ENCODE results near the gene IFIT1B. TPM values are rescaled to one million over a fixed set of nuclear protein-coding genes. Genes with fewer than 3 reads are reported as not detected.

The IFIT1B gene
- total RNA-seq, 1 experiment from 2014 or later, result not detected

DNA sequence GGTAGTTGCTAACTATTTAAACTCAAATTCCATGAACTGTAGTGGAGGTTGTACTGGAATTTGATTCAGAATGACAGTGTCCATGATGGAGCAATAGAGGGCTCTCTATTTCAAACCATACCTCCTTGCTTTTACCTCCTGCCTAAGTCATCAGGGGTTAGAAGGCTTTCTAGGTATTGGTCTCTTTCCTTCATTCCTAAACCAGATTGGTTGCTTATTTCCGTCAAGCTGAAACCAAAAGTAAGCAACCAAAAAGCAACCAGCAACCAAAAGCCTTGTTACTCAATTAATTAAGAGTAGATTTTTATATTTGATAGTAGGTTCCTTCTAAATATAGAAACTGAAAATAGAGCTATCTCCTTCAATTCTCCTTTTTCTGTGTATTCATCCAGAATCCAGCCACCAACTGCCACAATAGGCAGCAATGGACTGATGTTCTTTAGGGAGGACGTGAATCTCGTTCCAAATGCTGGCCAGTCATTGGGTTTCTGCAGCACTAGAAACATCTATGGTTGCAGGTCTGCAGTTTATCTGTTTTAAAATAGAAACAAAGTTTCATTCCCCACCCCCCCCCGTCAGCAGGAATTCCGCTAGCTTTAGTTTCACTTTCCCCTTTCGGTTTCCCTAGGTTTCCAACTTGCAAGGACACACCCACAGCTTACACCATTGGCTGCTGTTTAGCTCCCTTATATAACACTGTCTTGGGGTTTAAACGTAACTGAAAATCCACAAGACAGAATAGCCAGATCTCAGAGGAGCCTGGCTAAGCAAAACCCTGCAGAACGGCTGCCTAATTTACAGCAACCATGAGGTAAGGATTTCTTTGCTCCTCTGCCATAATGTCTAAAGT, 14.3 kb downstream of the IFIT1B start, which contains the start of gene IFIT1:
Gene IFIT1, plus strand, starts transcription at position 717 of the 850 bp plus-strand sequence. Its CDS starts 90 bp downstream, at position 807.
- intact Hi-C loops (cut with micrococcal nuclease), result no loop called here
- Histone ChIP-seq H3K4me3 (replicated peaks in 1 of 2; ENCODE audit: low read depth in 1 of 2, low read length in 2 of 2) (peak within 1 kb of the TSS; percentile 54 to 70), H4K20me1 (ENCODE audit: insufficient read depth) (no peaks in the 10 kb centered on the region), H3K9me3 (ENCODE audit: control insufficient read depth in 1 of 2, insufficient read depth in 1 of 2, low read depth in 1 of 2, low read length in 2 of 2) (no peaks in the 10 kb centered on the region), H3K27ac (ENCODE audit: low read depth, low read length) (peak within 1 kb of the TSS; percentile 55; the same call in 1 of the 2 replicates), H3K79me2 (ENCODE audit: insufficient read depth, low read length) (no peaks in the 10 kb centered on the region), H2AFZ (ENCODE audit: low read depth, low read length, poor library complexity, severe bottlenecking) (peak within 1 kb of the TSS; percentile 52), H3K4me1 (ENCODE audit: control insufficient read depth in 1 of 2, insufficient read depth in 2 of 2, low read length in 2 of 2) (peaks cover 2 to 11% of the 10 kb centered on the region in 2 experiments; a peak in 3 of 4 replicates), H3K9ac (ENCODE audit: low read length) (peak within 1 kb of the TSS; percentile 15; the same call in 1 of the 2 replicates), H3K9me2 (ENCODE audit: insufficient read depth) (no peaks in the 10 kb centered on the region), H3K36me3 (ENCODE audit: control insufficient read depth in 1 of 2, insufficient read depth in 2 of 2, low read length in 2 of 2) (no peaks in the 10 kb centered on the region), H3K4me2 (ENCODE audit: low read length) (peak within 1 kb of the TSS; percentile 68), H3K27me3 (ENCODE audit: insufficient read depth, low read length) (no peaks in the 10 kb centered on the region)
- CTCF ChIA-PET, result interaction anchor here (0.6 to 1.5 kb wide), 3 partner anchors 23 to 734 kb away, joined by 3 to 7 read pairs (median 5); no protein-coding TSS in a partner anchor
- RAD21 ChIA-PET (ENCODE audit: low non-redundant PET in 1 of 2, low total read pairs in 2 of 2, uncharacterized antibody in 2 of 2, unreplicated experiment in 2 of 2), result interaction anchor here in 1 of 2 experiments (0.7 kb wide), 1 partner anchor 23 kb away, joined by 3 read pairs; no protein-coding TSS in a partner anchor
- DNase-seq (ENCODE audit: low read depth, low spot score) (peak; percentile 68), ATAC-seq (peak; percentile 95)
- POLR2A ChIA-PET, result interaction anchor here (0.7 to 1.3 kb wide), 3 partner anchors 22 to 177 kb away, joined by 3 to 7 read pairs (median 5); partner anchors contain the start of genes IFIT5 and LIPA
- no TSS peak for BruUV-seq (replicated peaks)
- TF ChIP-seq POLR2A (IDR thresholded peaks at IDR 0.05; ENCODE audit: borderline replicate concordance, extremely low read depth, insufficient read depth, insufficient read length) (peak; percentile 42), CBX3 (IDR thresholded peaks at IDR 0.05; ENCODE audit: low read depth) (0 out of 2 replicates have a peak, but pooled peaks have one; percentile 15), SIN3A (IDR thresholded peaks at IDR 0.05; ENCODE audit: low read depth) (peak; percentile 39; the same call in 1 of the 2 replicates), SP1 (IDR thresholded peaks at IDR 0.05; ENCODE audit: low read depth) (peak; percentile 44; the same call in 1 of the 2 replicates), POLR2AphosphoS5 (IDR thresholded peaks at IDR 0.05; ENCODE audit: low read depth, low read length) (no peak), EZH2phosphoT487 (IDR thresholded peaks at IDR 0.05; ENCODE audit: borderline replicate concordance) (no peak)

DNA sequence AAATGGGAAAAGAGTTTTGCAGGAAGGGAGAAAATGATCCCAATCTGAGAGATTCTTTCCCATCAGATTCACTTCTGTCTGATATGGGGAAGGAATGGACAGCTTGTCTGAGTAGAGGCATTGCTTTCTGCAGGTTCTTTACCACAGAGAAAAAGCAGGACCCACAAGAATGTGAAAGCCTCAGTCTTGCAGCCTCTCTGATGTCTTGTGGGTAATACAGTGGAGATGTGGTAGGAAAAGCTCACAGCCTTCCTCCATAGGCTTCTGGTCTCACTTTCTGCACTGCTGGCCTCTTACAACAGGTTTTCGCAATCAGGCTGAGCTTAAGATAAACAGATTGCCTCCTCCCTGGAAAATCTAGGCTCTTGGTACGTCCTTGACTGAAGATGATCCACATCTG, 15.1 kb downstream of the IFIT1B start:
- Histone ChIP-seq H4K20me1 (ENCODE audit: insufficient read depth) (no peaks in the 10 kb centered on the region), H3K9ac (ENCODE audit: low read length) (no peak overlapping the region), H3K79me2 (ENCODE audit: insufficient read depth, low read length) (no peaks in the 10 kb centered on the region), H3K27ac (ENCODE audit: low read depth, low read length) (no peak overlapping the region), H3K4me3 (replicated peaks in 1 of 2; ENCODE audit: low read depth in 1 of 2, low read length in 2 of 2) (peak overlapping the region; percentile 54 to 70), H3K9me3 (ENCODE audit: control insufficient read depth in 1 of 2, insufficient read depth in 1 of 2, low read depth in 1 of 2, low read length in 2 of 2) (no peaks in the 10 kb centered on the region), H3K9me2 (ENCODE audit: insufficient read depth) (no peaks in the 10 kb centered on the region), H3K4me1 (ENCODE audit: control insufficient read depth in 1 of 2, insufficient read depth in 2 of 2, low read length in 2 of 2) (peaks cover 2 to 11% of the 10 kb centered on the region in 2 experiments; a peak in 3 of 4 replicates), H3K36me3 (ENCODE audit: control insufficient read depth in 1 of 2, insufficient read depth in 2 of 2, low read length in 2 of 2) (no peaks in the 10 kb centered on the region), H3K27me3 (ENCODE audit: insufficient read depth, low read length) (no peaks in the 10 kb centered on the region), H3K4me2 (ENCODE audit: low read length) (peak overlapping the region; percentile 68), H2AFZ (ENCODE audit: low read depth, low read length, poor library complexity, severe bottlenecking) (peak overlapping the region; percentile 52)
- CTCF ChIA-PET, result interaction anchor here (0.6 to 1.5 kb wide), 2 partner anchors 23 to 137 kb away, joined by 3 to 7 read pairs; no protein-coding TSS in a partner anchor
- intact Hi-C loops (cut with micrococcal nuclease), result no loop called here
- POLR2A ChIA-PET, result interaction anchor here (1.1 kb wide), 1 partner anchor 21 kb away, joined by 7 read pairs; the partner anchor contains the start of gene IFIT5
- DNase-seq (ENCODE audit: low read depth, low spot score), result no peak
- RAD21 ChIA-PET (ENCODE audit: low non-redundant PET in 1 of 2, low total read pairs in 2 of 2, uncharacterized antibody in 2 of 2, unreplicated experiment in 2 of 2), result no interaction called here
- BruUV-seq (replicated peaks), result TSS peak; percentile 63
- TF ChIP-seq ELF1 (IDR thresholded peaks at IDR 0.05; ENCODE audit: borderline replicate concordance, low read depth) (no peak), SIN3A (IDR thresholded peaks at IDR 0.05; ENCODE audit: low read depth) (no peak), EZH2 (IDR thresholded peaks at IDR 0.05) (no peak), CEBPB (IDR thresholded peaks at IDR 0.05; ENCODE audit: low read depth) (no peak), EZH2phosphoT487 (IDR thresholded peaks at IDR 0.05; ENCODE audit: borderline replicate concordance) (no peak), SP1 (IDR thresholded peaks at IDR 0.05; ENCODE audit: low read depth) (no peak), SRF (IDR thresholded peaks at IDR 0.05; ENCODE audit: low read depth) (no peak), RAD21 (IDR thresholded peaks at IDR 0.05; ENCODE audit: low read depth) (no peak), YY1 (IDR thresholded peaks at IDR 0.05; ENCODE audit: extremely low read depth, insufficient replicate concordance, low read depth, low read length) (no peak), POLR2AphosphoS5 (IDR thresholded peaks at IDR 0.05; ENCODE audit: low read depth, low read length) (no peak), EGR1 (IDR thresholded peaks at IDR 0.05; ENCODE audit: low read depth) (no peak)
- TF ChIP-seq, protein P1, sequence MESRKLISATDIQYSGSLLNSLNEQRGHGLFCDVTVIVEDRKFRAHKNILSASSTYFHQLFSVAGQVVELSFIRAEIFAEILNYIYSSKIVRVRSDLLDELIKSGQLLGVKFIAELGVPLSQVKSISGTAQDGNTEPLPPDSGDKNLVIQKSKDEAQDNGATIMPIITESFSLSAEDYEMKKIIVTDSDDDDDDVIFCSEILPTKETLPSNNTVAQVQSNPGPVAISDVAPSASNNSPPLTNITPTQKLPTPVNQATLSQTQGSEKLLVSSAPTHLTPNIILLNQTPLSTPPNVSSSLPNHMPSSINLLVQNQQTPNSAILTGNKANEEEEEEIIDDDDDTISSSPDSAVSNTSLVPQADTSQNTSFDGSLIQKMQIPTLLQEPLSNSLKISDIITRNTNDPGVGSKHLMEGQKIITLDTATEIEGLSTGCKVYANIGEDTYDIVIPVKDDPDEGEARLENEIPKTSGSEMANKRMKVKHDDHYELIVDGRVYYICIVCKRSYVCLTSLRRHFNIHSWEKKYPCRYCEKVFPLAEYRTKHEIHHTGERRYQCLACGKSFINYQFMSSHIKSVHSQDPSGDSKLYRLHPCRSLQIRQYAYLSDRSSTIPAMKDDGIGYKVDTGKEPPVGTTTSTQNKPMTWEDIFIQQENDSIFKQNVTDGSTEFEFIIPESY (IDR thresholded peaks at IDR 0.05; ENCODE audit: extremely low read depth, insufficient replicate concordance, low read length), result no peak
- no peak for ATAC-seq

Data from HCT116 (cell line).